Esophagus squamous epithelium (tissue), 4 donors: ENCODE data around the gene PTCD3.

Experiments
- CTCF ChIP-seq, 6 experiments: fragments of 450-650 bp in 4 of 6; fragments of 200-600 bp in 2 of 6; sonication (generic) in 2 of 6; IDR thresholded peaks; one replicate each; pipeline ENCODE4 v1.5.1; 2016 to 2019; ENCODE audit warnings: antibody characterized with exemption in 6 of 6, mild to moderate bottlenecking in 4 of 6, moderate library complexity in 4 of 6
- POLR2A ChIP-seq, 4 donors: fragments of 450-650 bp; IDR thresholded peaks; one replicate each; pipeline ENCODE4 v1.6.1; 2017; ENCODE audit warnings: antibody characterized with exemption in 4 of 4, mild to moderate bottlenecking in 4 of 4, moderate library complexity in 3 of 4

GRCh38 chr2:86160156-86160952, 54.3 kb downstream of the PTCD3 start:
- no peak for TF ChIP-seq CTCF (IDR thresholded peaks at IDR 0.05)
- no peak for TF ChIP-seq POLR2A (IDR thresholded peaks at IDR 0.05)
